G401 (cell line): Measurements from ENCODE around the gene GSS. TPM values are rescaled to one million over a fixed set of nuclear protein-coding genes. Genes with fewer than 3 reads are reported as not detected.

ENCODE experiments used
- DNase-seq: peaks from one replicate; pipeline ENCODE4 v3.0.0-alpha.2; 2015; ENCODE audit warnings: low spot score
- in situ Hi-C: cut with HindIII; loops from 2 replicates; pipeline ENCODE4 v1.10.0; 2016; ENCODE audit warnings: low sequenced_read_pairs, mixed read lengths
- total RNA-seq: library from RNA; depleted of rRNA; stranded (reverse); fragments of >200 nt; shearing (Covaris generic); gene quantifications from 2 replicates; pipeline ENCODE4 v1.2.3, GENCODE V29; 2014

The GSS gene
- total RNA-seq, 1 experiment from 2014 or later, result 112 TPM

GRCh38 chr20:34952671-34953070 lies 2.9 kb downstream of the GSS start:
- no peak for DNase-seq
- in situ Hi-C loops, result no loop called here

DNA sequence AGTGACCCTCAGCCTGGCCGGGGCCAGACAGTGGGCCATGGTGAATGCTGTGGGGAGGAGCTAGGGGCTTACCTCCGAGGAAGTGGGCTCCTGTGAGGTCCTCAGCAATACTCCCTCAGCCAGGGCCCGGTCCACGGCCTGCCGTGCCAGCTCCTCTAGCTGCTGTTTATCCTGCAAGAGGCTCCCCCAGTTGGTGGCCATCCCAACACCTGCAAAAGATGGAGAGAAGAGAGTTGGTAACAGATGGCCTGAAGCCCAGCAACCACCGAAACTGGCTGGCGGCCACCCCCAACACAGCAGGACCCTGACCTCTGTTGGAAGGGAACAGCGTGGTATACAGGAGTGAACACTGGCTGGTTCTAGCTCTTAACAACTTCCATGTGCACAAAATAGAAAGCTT lies 4.0 kb downstream of the GSS start:
- in situ Hi-C loops, result no loop called here
- peak; percentile 22 for DNase-seq

GRCh38 chr20:34951252-34951651 lies 4.4 kb downstream of the GSS start:
- no peak for DNase-seq
- in situ Hi-C loops, result no loop called here

DNA sequence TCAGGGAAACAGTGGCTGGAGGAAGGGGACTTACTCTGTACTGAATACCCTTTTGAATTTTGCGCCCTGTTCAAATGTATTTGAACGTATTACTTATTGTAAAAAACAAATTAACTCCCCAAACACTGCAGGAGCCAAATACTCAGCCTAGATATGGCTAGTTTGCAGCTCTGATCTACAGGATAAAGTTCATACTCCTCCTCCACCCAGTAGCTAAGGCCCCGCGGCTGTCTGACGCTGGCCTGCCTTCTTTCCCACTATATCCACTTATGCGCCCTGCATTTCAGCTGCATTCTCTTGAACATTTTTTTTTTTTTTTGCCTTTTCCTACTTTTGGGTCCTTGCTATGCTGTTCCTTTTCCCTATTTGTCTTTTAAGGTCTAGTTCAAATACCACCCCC lies 6.5 kb downstream of the GSS start:
- in situ Hi-C loops, result no loop called here
- DNase-seq, result no peak

- in situ Hi-C loops, result no loop called here
- DNase-seq, result no peak
Measured at GRCh38 chr20:34948030-34948429, 7.6 kb downstream of the GSS start.

DNA sequence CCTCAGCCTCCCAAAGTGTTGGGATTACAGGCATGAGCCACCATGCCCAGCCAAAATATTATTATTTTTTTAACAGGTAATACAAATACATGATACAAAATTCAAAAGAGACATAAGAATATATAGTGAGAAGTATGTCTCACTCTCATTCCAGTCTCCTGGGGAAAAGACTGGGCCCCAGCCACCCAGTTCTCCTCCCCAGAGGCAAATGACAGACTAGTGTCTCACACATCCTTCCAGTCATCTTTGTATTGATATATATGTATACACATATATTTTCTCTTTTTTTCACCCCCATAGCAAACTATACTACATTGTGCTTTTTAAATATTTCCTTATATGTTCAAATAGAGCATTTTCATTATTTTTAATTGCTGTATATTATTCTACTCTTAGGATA lies 8.3 kb downstream of the GSS start:
- in situ Hi-C loops, result no loop called here
- DNase-seq, result no peak

GRCh38 chr20:34946661-34947060 lies 8.9 kb downstream of the GSS start:
- in situ Hi-C loops, result no loop called here
- no peak for DNase-seq

GRCh38 chr20:34945315-34946077 lies 10.1 kb downstream of the GSS start:
- in situ Hi-C loops, result no loop called here
- DNase-seq, result no peak

DNA sequence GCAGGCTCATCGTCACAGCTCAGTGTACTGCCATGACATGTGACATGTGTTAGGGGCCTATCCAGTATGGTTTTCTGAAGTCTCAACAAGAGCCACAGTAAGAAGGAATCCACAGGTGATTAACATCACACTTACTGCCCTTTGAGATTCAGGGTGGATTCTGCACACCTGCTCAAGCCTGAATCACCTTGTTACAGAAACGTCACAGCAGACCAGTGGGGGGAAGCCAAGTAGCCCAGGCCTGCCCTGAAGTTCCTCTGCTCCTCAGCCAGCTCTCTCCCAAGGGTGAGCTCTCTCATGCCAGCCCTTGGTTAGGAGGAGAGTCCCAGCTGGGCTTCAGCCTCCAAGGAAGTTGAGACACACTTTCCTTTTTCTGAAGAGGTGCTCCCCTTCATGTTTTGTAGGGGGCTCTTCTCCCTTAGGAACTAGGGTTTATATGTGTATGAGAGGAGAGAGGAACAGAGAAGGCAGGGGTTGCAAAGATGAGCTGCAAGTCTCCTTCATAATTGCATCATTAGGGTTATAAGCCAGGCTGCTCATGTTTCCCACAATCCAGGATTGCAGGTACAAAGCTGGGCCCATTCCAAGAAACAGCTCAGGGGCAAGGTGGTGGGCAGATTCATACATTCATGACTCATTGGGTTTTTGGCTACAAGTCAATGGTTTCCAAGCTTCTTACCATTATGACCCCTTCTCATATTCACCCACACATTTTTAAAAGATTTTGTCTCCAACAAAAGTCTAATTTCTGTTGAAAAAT lies 11.6 kb downstream of the GSS start:
- in situ Hi-C loops, result no loop called here
- DNase-seq, result no peak

DNA sequence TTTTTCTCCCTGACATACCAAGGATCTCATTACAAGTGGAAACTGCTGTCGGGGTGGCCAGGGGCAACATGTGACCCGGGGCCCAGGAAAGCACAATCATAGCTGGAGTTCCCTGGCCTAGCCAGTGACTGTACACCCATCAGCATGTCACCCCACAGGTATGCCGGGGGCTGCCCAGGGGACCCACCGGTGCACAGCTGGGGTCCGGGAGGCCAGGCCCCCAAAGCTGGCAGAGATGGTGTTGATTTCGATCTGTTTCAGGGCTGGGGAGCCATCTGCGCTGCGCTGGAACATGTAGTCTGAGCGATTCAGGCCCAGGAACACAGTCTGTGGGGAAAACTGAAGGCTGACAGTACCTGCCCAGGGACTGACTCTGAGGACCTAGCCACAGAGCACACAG lies 13.3 kb downstream of the GSS start:
- in situ Hi-C loops, result no loop called here
- no peak for DNase-seq

- in situ Hi-C loops, result no loop called here
- DNase-seq, result no peak
Measured at GRCh38 chr20:34941226-34941625, 14.4 kb downstream of the GSS start.

DNA sequence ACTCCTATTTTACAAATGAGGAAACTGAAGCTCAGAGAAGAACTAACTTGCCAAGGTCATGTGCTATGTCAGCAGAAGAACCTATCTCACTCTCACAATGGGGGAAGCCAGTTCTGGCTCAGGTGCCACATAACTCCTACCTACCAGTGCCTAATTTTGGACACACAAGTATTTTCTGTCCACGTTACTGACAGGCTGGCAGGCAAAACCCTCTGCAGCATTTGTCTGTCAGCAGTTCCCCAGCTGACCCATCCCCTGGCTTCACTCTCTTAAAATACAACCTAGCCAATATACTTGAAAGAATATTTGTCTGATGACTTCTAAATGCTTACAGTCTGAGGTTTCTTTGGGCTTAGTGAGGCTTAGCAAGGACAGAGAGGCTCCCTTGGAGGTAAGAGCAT lies 15.5 kb downstream of the GSS start:
- DNase-seq, result no peak
- in situ Hi-C loops, result no loop called here

DNA sequence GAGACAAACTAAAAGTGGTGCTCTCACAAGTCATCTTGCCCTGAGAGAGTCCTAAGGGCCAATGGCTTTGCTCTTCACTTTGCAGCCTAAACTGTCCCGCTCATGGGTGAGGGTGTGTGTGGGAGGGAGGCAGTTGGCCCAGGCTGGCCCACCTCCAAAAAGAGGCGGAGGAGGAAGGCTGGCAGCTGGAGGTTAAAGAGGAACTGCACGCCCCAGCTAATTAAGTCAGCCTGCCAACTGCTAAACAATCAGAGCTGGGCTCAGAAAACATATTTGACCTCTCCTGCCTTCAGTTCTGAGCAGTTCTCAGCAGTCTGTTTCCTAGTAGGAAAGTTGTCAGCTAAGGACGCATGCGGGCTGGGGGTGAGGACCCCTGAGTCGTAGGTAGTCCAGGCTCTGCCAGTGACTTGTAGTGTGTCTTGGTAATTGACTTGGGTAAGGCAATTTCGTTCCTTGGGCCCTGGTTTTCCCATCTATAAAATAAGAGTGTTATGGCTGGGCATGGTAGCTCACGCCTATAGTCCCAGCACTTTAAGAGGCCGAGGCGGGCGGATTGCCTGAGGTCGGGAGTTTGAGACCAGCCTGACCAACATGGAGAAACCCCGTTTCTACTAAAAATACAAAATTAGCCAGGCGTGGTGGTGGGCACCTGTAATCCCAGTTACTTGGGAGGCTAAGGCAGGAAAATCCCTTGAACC lies 17.0 kb downstream of the GSS start:
- peak; percentile 19 for DNase-seq
- in situ Hi-C loops, result no loop called here

DNA sequence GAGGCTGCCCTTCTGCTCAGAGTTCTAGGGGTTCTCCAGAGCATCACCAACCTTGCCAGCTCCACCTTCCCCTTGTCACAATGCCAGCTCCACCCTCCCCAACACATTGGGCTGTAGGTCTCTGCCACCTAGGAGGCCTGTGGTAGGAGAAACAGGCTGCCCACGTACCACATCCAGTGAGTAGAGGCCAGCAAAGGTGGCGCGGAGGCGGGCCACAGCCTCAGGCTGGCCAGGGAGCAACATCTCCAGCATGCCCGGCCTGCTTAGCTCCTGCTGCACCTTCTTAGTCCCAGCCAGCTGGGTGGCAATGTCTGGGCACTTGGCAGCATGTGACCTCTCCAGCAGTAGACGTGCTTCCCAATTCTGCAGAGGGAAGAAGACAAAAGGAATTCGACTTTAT lies 23.8 kb downstream of the GSS start:
- in situ Hi-C loops, result no loop called here
- DNase-seq, result no peak

- no peak for DNase-seq
- in situ Hi-C loops, result no loop called here
Measured at GRCh38 chr20:34928411-34928810, 27.2 kb downstream of the GSS start.

DNA sequence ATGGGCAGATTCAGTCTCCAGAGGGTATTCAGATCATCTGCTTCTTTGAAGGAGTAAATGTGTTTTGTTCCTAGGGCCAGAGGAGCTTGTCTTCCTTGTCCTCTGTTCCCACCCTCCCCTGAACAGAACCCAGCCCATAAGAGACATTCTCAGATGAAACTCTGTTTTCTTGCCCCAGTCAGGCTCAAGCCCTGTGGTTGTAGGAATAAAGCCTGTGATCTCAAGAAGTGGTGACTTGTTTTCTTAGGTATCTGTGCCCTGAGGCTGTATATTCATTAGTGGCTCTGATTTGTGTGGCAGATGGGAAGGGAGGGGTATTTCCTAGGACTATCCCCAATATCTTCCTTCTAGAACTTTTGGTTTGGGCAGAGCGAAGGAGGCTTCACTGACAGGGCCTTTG lies 27.9 kb downstream of the GSS start:
- in situ Hi-C loops, result no loop called here
- no peak for DNase-seq

DNA sequence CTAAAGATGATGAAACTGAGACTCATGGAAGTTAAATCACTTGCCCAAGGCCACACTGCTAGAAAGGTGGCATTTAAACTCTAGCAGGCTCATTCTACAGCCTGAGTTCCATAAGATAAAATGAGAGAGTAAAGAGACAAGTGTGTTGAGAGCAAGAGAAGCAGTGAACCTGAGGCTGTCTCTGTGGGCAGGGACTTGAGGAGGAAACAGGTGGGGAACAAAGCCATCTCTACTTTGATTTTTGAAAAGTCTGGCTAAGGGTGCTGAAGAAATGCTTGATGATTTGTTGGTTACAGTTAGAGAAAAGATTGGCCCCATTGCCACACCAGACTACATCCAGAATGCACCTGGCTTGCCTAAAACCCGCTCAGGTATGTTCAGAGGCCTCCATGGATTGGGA lies 29.0 kb downstream of the GSS start:
- in situ Hi-C loops, result no loop called here
- no peak for DNase-seq

- DNase-seq, result no peak
- in situ Hi-C loops, result no loop called here
Measured at GRCh38 chr20:34925981-34926380, 29.6 kb downstream of the GSS start.

- in situ Hi-C loops, result no loop called here
- DNase-seq, result no peak
Measured at GRCh38 chr20:34925341-34925740, 30.3 kb downstream of the GSS start.

DNA sequence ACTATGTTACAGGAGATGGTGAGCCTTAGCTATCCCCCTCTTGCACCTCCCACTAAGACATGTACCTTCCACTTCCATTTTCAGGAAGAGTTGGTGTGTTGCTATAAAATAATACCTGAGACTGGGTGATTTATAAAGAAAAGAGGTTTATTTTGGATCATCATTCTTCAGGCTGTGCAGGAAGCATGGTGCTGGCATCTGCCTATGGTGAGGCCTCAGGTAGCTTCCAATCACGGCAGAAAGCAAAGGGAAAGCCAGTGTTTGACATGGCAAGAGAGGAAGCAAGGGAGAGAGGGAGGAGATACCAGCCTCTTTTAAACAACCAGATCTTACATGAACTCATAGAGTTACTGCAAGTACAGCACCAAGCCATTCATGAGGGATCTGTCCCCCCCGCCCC lies 32.2 kb downstream of the GSS start:
- DNase-seq, result no peak
- in situ Hi-C loops, result no loop called here
